Caco-2 (cell line): ENCODE measurements around the gene SGPP1. TPM values are rescaled to one million over a fixed set of nuclear protein-coding genes. Genes with fewer than 3 reads are reported as not detected.
A peak's percentile ranks its signal among the peaks of the same experiment; 100 is the strongest.

Experiments
- BruUV-seq: library from RNA; stranded (reverse); fragments of 400-500 nt; replicated peaks from 2 replicates; lab custom pipeline; 2021; lab: Mats Ljungman, UMichigan
- CTCF ChIA-PET: fragments of 300-600 bp; sonication (Branson Sonifier 250); formaldehyde crosslinking; loops from one replicate; lab custom pipeline; 2022; ENCODE audit warnings: antibody characterized with exemption; lab: Charles Lee
- POLR2A ChIA-PET: fragments of 300-600 bp; sonication (Branson Sonifier 250); formaldehyde crosslinking; loops from one replicate; lab custom pipeline; 2022; ENCODE audit warnings: antibody characterized with exemption; lab: Charles Lee
- DNase-seq, 2 experiments: peaks; one replicate each; pipeline versions ENCODE4 v3.0.0 to v3.0.0-alpha.2; 2020 to 2022
- H3K27me3 ChIP-seq: replicated peaks from 2 replicates; pipeline ENCODE4 v1.6.0; 2011; ENCODE audit warnings: low read length; ENCODE audit not compliant: control insufficient read depth, insufficient read depth
- H3K36me3 ChIP-seq: 2 replicates; pipeline ENCODE4 v1.5.1; 2011; ENCODE audit warnings: low read length; ENCODE audit not compliant: control insufficient read depth, insufficient read depth
- H3K4me1 ChIP-seq: fragments of 250-450 bp; sonication (Bioruptor Pico); 2 replicates; pipeline ENCODE4 v1.5.1; 2020; ENCODE audit warnings: mild to moderate bottlenecking
- H3K4me3 ChIP-seq: 2 replicates; pipeline ENCODE4 v1.5.1; 2011; ENCODE audit warnings: low read depth, mild to moderate bottlenecking, control low read depth, low read length
- H3K9me3 ChIP-seq: fragments of 250-450 bp; sonication (Bioruptor Pico); 2 replicates; pipeline ENCODE4 v1.5.1; 2020; ENCODE audit warnings: mild to moderate bottlenecking, moderate library complexity
- H3K27ac Mint-ChIP-seq: one replicate; pipeline ENCODE4 v1.8.0; 2022; ENCODE audit warnings: mixed read lengths; ENCODE audit not compliant: unreplicated experiment
- H3K27me3 Mint-ChIP-seq: one replicate; pipeline ENCODE4 v1.8.0; 2022; ENCODE audit warnings: mixed read lengths; ENCODE audit not compliant: insufficient read depth, unreplicated experiment
- H3K36me3 Mint-ChIP-seq: one replicate; pipeline ENCODE4 v1.8.0; 2022; ENCODE audit warnings: mild to moderate bottlenecking, mixed read lengths; ENCODE audit not compliant: insufficient read depth, unreplicated experiment
- H3K4me1 Mint-ChIP-seq: one replicate; pipeline ENCODE4 v1.8.0; 2022; ENCODE audit warnings: low read depth, mixed read lengths; ENCODE audit not compliant: unreplicated experiment
- H3K4me3 Mint-ChIP-seq: one replicate; pipeline ENCODE4 v1.8.0; 2022; ENCODE audit warnings: mild to moderate bottlenecking, moderate library complexity, mixed read lengths; ENCODE audit not compliant: unreplicated experiment
- H3K9me3 Mint-ChIP-seq: one replicate; pipeline ENCODE4 v1.8.0; 2022; ENCODE audit warnings: mixed read lengths; ENCODE audit not compliant: unreplicated experiment
- intact Hi-C: fragments of 100-400 bp; cut with micrococcal nuclease; formaldehyde crosslinking; loops from one replicate; pipeline ENCODE4 v1.10.0; 2022; ENCODE audit not compliant: unreplicated experiment
- total RNA-seq: library from RNA; stranded (reverse); gene quantifications from 2 replicates; pipeline ENCODE4 v1.2.3, GENCODE V29; 2022
- TF ChIP-seq, protein P1 (sequence below), 2 experiments: fragments of 200-600 bp in 1 of 2; IDR thresholded peaks; 1 replicate in 1 of 2; 2 replicates in 1 of 2; pipeline versions ENCODE4 v1.5.1 to v1.8.0; 2011 to 2022; ENCODE audit warnings: antibody characterized with exemption in 1 of 2, control low read depth in 1 of 2, inconsistent platforms in 1 of 2, low read depth in 1 of 2, low read length in 1 of 2, mild to moderate bottlenecking in 1 of 2, moderate library complexity in 1 of 2; ENCODE audit not compliant: insufficient read depth in 1 of 2, severe bottlenecking in 1 of 2, unreplicated experiment in 1 of 2

The SGPP1 gene
- total RNA-seq, 1 experiment from 2014 or later, result 16.9 TPM

DNA sequence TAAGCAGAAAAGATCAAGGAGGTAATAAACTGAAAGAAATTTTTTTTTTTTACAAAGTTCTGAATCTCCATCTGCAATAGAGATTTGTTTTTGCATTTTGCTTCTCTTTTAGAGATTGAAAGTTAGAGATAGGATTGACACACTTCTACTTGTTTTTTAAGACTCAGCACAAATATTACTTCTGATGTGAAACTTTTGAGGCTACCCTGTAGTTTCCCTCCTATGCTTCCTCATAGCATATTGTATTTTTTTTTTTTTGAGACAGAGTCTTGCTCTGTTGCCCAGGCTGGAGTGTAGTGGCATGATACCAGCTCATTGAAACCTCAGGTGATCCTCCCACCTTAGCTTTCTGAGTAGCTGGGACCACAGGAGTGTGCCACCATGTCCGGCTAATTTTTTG, 32.1 kb upstream of the SGPP1 start:
- H3K4me3 Mint-ChIP-seq, result no peak overlapping the region
- TF ChIP-seq, protein P1, sequence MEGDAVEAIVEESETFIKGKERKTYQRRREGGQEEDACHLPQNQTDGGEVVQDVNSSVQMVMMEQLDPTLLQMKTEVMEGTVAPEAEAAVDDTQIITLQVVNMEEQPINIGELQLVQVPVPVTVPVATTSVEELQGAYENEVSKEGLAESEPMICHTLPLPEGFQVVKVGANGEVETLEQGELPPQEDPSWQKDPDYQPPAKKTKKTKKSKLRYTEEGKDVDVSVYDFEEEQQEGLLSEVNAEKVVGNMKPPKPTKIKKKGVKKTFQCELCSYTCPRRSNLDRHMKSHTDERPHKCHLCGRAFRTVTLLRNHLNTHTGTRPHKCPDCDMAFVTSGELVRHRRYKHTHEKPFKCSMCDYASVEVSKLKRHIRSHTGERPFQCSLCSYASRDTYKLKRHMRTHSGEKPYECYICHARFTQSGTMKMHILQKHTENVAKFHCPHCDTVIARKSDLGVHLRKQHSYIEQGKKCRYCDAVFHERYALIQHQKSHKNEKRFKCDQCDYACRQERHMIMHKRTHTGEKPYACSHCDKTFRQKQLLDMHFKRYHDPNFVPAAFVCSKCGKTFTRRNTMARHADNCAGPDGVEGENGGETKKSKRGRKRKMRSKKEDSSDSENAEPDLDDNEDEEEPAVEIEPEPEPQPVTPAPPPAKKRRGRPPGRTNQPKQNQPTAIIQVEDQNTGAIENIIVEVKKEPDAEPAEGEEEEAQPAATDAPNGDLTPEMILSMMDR (IDR thresholded peaks at IDR 0.05; ENCODE audit: insufficient read depth in 1 of 2, low read depth in 1 of 2, low read length in 1 of 2, severe bottlenecking in 1 of 2, unreplicated experiment in 1 of 2), result no peak
- no peaks in the 10 kb centered on the region for H3K27me3 Mint-ChIP-seq
- no peaks in the 10 kb centered on the region for H3K36me3 Mint-ChIP-seq
- CTCF ChIA-PET, result no interaction called here
- intact Hi-C loops, result no loop called here
- Histone ChIP-seq H3K4me1 (peaks cover 3% of the 10 kb centered on the region), H3K36me3 (no peaks in the 10 kb centered on the region), H3K9me3 (no peaks in the 10 kb centered on the region), H3K27me3 (no peaks in the 10 kb centered on the region), H3K4me3 (no peak overlapping the region)
- POLR2A ChIA-PET, result interaction anchor here (0.6 kb wide), 1 partner anchor 12 kb away, joined by 3 read pairs; no protein-coding TSS in a partner anchor
- no peak for DNase-seq
- BruUV-seq, result no TSS peak
- peaks cover 7% of the 10 kb centered on the region for H3K4me1 Mint-ChIP-seq
- H3K9me3 Mint-ChIP-seq, result no peaks in the 10 kb centered on the region
- no peak overlapping the region for H3K27ac Mint-ChIP-seq

DNA sequence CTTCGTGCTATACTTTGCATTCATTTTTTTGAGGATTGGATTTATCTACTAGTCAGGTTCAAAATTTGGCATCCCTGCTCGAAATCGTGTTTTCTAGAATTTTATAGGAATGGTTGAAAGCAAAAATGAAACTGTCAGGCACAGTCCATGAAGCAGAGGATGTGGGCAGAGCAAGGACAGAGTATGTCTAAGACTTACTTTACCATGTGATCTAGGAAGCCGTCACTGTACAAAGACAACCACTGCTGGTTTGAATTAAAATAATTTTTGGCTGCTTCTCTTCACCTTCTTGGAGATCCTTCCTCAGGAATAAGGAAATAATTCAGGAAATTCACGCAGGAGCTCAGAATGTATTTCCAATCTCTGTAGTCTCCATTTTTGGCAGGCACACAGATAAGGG, 31.6 kb upstream of the SGPP1 start:
- Mint-ChIP-seq H3K4me3 (no peak overlapping the region), H3K27me3 (no peaks in the 10 kb centered on the region), H3K27ac (no peak overlapping the region), H3K4me1 (peaks cover 7% of the 10 kb centered on the region), H3K9me3 (no peaks in the 10 kb centered on the region), H3K36me3 (no peaks in the 10 kb centered on the region)
- intact Hi-C loops, result loop anchor here (5.0 kb wide), 1 partner anchor 117 kb away; the partner anchor contains the start of gene WDR89
- CTCF ChIA-PET, result no interaction called here
- TF ChIP-seq, protein P1 (IDR thresholded peaks at IDR 0.05; ENCODE audit: insufficient read depth in 1 of 2, low read depth in 1 of 2, low read length in 1 of 2, severe bottlenecking in 1 of 2, unreplicated experiment in 1 of 2), result no peak
- Histone ChIP-seq H3K27me3 (no peaks in the 10 kb centered on the region), H3K36me3 (no peaks in the 10 kb centered on the region), H3K9me3 (no peaks in the 10 kb centered on the region), H3K4me1 (peaks cover 3% of the 10 kb centered on the region), H3K4me3 (no peak overlapping the region)
- no TSS peak for BruUV-seq
- POLR2A ChIA-PET, result interaction anchor here (0.6 kb wide), 1 partner anchor 11 kb away, joined by 3 read pairs; no protein-coding TSS in a partner anchor
- no peak for DNase-seq

DNA sequence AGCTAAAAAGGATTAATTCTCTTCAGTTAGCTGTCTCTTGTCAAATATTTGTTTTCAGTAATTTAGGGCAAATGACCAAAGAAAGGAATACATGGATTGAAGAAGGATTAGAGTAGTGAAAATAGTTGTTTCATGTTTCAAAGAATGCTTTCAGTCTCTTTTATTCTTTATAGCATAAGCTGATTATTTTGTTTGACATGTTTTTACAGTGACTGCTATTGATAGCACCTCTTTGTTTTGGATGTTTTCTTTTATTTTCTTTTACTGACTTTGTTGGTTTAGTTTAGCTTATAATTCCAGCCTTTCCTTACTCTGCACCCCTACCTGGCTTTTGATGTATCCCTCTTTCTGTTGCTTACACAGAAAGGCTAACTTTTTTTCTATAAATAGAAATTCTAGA, 29.3 kb upstream of the SGPP1 start:
- H3K36me3 ChIP-seq, result no peaks in the 10 kb centered on the region
- Mint-ChIP-seq H3K27me3 (no peaks in the 10 kb centered on the region), H3K36me3 (no peaks in the 10 kb centered on the region), H3K27ac (no peak overlapping the region), H3K9me3 (no peaks in the 10 kb centered on the region), H3K4me1 (peaks cover 7% of the 10 kb centered on the region), H3K4me3 (no peak overlapping the region)
- no TSS peak for BruUV-seq
- TF ChIP-seq, protein P1 (IDR thresholded peaks at IDR 0.05; ENCODE audit: insufficient read depth in 1 of 2, low read depth in 1 of 2, low read length in 1 of 2, severe bottlenecking in 1 of 2, unreplicated experiment in 1 of 2), result no peak
- DNase-seq, result peak in 1 of 2 experiments; percentile 43
- POLR2A ChIA-PET, result interaction anchor here (0.5 to 1.4 kb wide), 2 partner anchors 115 to 119 kb away, joined by 5 to 14 read pairs; partner anchors contain the start of gene WDR89
- H3K27me3 ChIP-seq, result no peaks in the 10 kb centered on the region
- no peaks in the 10 kb centered on the region for H3K9me3 ChIP-seq
- H3K4me1 ChIP-seq, result peaks cover 3% of the 10 kb centered on the region
- H3K4me3 ChIP-seq, result no peak overlapping the region
- CTCF ChIA-PET, result interaction anchor here (0.6 to 1.4 kb wide), 5 partner anchors 12 to 480 kb away, joined by 3 to 4 read pairs (median 3); partner anchors contain the start of gene WDR89
- intact Hi-C loops, result loop anchor here (1.0 to 5.0 kb wide), 2 partner anchors 29 to 115 kb away; partner anchors contain the start of genes SGPP1 and WDR89
